Fibroblast of gingiva (primary cell): ENCODE measurements around the gene CLCNKA.

Experiments used
- DNase-seq: peaks from one replicate; pipeline ENCODE4 v3.0.0-alpha.2; 2011; ENCODE audit warnings: low read depth

Gene CLCNKA

DNA sequence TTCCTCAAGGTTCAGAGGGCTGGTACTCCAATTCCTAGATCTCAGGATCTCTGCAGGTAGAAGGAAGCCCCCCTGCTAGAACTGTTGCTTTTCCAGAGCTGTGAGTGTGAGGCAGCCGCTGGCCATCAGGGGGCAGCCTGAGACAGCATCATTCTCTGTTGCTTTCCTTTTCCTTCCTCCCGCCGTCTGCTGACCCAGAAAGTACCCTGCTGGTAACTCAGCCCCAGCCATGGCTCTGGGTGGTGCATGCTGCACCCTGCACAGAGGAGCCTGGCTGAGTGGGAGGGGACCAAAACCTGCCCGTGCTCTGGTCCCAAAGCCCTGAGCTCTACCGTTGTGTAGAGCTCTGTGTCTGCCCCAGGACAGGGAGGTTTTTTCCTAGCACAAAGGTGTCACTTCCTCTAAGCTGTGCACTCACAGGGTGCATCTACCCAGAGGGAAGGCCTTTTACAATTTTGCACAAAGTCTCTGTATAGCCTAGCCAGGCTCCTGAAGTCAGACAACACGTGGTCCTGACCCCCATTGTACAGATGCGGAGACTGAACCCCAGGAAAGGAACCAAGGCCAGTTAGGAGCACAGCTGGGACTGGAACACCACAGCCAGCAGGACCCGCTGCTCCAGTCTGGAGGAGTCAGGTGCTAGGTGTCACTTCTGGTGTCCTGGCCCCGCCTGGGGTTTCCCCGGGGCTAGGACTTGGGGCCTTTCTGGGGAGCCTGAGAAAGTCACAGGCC lies 57.3 kb downstream of the CLCNKA start:
- peak; percentile 52 for DNase-seq

DNA sequence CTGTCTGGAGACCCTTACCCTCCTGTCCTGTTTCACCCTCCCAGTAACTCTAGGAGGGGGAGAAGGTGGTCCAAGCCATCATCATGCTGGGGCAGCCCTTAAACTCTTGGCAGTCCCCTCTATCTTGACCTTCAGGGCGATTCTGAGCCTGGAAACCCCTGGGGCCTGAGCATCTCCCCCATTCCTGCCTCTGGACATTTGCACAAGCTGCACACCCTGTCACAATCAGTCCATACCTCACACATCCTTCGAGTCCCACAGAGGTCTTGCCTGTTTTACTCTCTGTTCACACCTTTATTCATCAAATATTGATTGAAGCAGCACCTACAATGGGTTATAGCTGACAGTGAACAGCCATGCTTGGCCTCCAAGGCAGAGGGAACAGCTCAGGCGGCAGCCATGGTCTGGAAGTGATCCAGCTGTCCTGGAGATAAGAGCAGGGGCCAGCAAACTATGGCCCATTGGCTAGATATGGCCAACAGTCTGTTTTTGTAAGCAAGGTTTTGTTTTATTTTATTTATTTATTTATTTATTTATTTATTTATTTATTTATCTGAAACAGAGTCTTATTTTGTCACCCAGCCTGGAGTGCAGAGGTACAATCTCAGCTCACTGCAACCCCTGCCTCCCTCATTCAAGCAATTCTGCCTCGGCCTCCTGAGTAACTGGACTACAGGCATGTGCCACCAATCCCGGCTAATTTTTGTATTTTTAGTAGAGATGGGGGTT lies 58.8 kb downstream of the CLCNKA start:
- DNase-seq = no peak

- no peak for DNase-seq
These were observed 59.8 kb downstream of the CLCNKA start for GRCh38 chr1:16081636-16082035.

DNA sequence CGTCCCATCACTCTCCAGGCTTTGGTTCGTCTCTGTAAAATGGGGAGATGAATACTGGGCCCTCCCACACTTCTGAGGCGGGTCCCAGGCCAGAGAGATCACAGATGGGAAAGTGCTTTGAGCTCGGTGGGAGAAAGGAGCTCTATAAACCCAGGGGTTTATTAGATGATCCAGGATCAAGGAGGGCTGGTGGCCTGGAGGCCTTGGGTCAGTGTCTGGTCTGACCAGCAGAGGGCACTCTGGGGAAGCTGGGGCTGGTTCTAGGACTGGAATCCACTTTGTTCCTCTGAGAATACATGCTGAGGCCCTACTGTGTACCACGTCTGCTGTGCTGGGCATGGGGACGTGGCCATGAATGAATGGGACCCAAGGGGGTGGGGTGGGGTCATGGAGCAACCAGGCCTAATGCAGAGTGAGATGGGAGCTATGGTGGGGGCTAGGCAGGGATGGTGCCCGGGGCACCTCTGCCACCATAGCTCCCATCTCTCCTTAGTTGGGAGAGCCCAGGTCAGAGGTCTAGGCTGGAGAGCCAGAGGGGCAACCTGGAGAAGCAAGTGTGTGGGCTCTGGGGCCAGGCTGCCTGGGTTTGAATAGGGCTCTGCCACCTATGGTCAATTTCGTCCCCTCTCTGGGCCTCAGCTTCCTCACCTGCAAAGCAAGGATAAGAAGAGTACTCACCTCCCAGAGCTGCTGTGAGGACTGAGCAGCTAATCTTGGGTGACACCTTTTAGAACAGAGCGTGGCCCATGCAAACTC lies 60.6 kb downstream of the CLCNKA start:
- DNase-seq = peak; percentile 29

GRCh38 chr1:16083486-16083885 lies 61.6 kb downstream of the CLCNKA start:
- DNase-seq = no peak
